Stimulated activated naive CD4-positive, alpha-beta T cell (primary cell): ENCODE data around the gene TENM3.
A peak's percentile ranks its signal among the peaks of the same experiment; 100 is the strongest.

Experiments used
- DNase-seq, 6 experiments: peaks; one replicate each; lab custom pipeline; 2025; lab: John Stamatoyannopoulos, UW

Gene TENM3

GRCh38 chr4:182770996-182771514 lies 527.9 kb downstream of the TENM3 start:
- DNase-seq, result no peak

DNA sequence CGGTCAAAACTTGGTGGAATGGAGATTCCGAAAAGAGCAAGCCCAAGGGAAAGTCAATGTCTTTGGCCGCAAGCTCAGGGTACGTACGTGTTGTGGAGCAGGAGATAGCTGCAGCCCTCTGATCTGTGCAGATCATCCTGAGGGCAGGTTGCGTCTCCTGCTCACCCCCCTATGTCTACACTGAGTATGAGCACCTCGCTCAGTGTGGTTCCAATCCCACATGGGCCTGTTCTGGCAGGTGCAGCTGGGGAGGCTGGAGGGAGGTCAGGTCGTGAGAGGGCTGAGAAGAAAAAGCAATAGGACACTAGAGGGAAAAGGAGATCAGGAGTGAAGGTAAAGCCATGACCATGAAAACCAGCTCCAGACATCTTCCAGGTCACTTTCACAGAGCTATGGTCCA lies 531.9 kb downstream of the TENM3 start:
- no peak for DNase-seq

- no peak for DNase-seq
Measured at GRCh38 chr4:182776376-182777105, 533.3 kb downstream of the TENM3 start.

DNA sequence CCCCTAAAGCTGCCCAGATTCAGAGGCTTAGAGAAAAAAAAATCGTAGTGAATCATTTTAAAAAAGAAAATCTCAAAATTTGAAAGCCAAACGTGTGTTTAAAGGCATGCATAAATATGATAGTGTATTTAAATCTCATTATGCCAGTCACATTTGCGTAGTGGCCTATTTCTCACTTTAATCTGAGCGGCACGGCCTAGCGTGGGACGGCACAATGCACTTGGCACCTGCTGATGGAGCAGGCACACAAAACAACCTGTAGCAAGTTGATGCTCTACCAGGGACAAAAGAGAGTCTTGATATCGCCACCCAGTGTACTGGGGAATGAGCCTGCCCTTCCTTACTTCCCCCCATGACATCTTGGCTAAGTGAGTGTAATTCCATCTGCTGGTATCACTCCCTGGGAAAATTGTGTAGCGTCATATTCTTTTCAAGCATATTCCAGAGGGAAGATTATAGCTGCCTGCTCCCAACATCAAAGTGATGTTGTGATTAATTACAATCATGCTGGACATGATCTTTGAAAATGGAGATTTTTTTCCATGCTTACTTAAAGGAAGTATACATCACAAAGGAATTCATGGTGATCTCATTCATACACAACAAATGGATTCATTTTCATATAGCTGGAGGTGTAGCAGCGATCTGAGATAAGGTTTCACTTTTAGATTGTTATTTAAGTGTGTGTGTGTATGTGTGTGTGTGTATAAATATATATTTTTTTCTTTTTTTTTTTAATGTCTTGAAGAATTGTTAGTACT lies 535.2 kb downstream of the TENM3 start:
- DNase-seq, result no peak

- DNase-seq, result no peak
Measured at GRCh38 chr4:182786991-182787390, 543.8 kb downstream of the TENM3 start.

DNA sequence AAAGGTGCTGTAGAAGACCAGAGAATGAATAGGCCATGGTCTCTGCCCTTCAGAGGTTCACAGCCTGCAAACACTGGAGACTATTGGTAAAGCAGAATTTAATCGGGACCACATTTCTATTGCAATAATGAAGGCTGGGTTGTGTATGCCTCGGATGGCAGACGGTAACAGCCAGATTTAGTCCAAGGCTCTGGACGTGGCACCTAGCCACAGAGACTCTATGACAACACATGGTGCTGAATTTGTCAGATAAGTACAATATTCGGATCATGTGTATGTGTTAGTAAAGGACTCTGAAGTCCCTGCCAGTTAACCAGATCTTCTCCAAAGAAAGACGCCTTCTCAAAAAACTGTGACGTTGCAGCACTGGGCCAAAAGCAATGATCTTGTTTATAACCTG lies 545.0 kb downstream of the TENM3 start:
- no peak for DNase-seq

GRCh38 chr4:182789529-182789928 lies 546.3 kb downstream of the TENM3 start:
- no peak for DNase-seq

GRCh38 chr4:182795446-182796238 lies 552.4 kb downstream of the TENM3 start:
- no peak for DNase-seq

- no peak for DNase-seq
Measured at GRCh38 chr4:182799515-182800215, 556.5 kb downstream of the TENM3 start.

DNA sequence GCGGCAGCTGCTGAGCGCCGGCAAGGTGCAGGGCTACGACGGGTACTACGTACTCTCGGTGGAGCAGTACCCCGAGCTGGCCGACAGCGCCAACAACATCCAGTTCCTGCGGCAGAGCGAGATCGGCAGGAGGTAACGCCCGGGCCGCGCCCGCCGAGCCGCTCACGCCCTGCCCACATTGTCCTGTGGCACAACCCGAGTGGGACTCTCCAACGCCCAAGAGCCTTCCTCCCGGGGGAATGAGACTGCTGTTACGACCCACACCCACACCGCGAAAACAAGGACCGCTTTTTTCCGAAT lies 557.0 kb downstream of the TENM3 start:
- DNase-seq, result no peak

DNA sequence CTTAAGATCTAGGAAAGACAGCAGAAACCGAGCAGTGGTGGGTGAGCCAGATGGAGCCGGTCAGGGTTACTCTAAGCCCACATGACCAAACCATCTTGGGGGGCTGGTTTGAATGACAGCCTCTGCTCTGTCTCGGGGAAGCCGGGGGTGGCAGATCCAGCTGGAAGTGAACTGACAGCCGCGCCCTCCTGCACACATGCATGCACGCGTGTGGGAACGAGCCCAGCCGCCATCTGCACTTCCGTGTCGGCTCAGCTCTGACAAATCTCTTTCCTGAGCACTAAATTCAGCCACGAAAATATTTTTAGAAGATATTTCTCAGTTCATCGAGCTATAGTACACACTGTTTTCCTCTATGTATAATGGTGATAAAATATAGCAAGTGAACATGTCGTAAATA lies 558.4 kb downstream of the TENM3 start:
- DNase-seq, result no peak

DNA sequence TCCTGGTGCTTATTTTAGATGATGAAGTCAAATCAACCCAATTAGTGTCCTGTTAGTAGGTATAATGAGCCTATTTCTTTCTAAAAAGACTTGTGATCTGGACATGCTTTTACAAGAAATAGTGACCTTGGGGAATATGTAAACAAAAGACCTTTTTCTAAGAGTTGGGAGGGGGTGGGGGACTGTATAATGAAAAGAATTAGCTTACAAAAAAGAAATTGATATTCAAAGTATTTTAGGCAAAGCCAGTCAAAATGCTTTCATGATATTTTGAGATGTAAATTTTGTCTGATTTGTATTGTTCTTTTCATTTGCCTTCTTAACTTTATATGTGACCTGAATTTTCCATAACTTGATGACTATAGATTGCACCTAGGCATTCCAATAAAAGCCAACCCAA lies 559.4 kb downstream of the TENM3 start:
- no peak for DNase-seq

DNA sequence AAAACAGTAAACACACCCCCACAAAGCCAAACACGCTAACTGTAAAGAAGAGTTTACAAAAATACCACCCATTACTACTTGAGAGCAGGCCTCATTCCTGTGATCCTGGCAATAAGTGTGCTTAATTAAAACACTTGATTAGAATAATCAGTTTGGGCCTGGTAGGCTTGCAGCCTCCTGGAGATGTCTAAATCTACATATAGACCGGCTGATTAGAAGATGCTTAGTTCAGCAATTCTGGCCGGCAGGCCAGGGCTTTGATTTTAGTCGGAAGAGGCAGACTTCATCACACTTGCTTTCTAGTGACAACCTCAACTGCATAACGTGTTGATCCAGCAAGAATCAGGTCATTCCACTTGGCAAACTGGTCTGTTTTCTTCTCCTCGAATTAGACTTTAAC lies 560.0 kb downstream of the TENM3 start:
- no peak for DNase-seq

DNA sequence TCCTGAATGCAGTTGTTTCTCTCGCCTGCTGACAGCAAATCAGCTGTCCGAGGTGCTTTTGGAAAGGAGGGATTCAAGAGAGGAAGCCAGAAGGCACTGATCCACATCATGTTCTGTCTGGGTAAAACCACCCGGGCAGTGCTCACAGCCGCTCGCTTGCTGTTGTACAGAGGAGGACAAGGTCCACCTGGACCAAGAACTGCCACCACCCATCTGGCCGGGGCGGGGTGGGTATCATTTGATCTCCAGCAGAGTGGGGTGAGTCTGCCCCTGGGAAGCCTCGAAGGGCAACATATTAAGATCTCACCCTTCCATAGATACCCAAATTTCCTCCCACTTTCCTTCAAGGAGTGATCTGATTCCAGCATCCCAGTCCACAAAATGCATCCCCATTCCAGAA lies 560.9 kb downstream of the TENM3 start:
- no peak for DNase-seq

DNA sequence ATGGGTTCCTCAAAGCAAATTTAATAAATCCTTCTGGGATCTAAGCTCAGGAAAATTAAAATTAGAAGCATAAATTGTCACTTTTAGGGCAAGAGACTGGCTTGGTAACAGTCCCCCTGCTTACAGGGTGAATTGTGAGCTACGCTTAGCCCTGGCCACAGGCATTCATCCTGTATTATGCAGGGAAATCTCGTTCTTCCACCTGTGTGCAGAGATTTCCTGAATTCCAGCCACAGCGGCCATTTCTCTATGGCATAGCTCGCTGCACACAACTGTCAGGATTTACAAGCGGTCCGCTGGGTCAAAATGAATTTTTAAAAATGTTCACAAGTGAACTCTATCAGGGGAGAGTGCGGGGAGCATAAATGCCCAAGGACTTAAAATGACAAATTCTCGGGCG lies 562.1 kb downstream of the TENM3 start:
- DNase-seq, result no peak

DNA sequence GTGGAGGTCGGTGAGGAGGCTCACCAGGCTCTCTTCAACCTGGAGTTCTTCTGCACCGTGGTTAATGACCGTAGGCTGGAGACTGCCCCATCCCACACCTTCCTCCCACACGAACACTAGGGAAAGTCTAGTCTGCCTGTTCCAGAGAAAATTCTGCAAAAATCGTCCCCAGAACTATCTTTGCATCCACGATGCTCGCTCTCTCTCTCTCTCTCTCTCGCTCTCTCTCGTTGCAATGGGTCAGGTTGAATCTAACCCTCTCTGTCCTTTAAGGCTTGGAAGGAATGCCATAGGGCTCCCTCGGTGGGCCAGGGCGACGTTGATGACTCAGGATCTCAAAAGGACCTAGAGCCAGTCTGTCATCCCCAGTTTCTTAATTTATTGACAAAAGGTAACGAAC lies 562.5 kb downstream of the TENM3 start:
- no peak for DNase-seq

DNA sequence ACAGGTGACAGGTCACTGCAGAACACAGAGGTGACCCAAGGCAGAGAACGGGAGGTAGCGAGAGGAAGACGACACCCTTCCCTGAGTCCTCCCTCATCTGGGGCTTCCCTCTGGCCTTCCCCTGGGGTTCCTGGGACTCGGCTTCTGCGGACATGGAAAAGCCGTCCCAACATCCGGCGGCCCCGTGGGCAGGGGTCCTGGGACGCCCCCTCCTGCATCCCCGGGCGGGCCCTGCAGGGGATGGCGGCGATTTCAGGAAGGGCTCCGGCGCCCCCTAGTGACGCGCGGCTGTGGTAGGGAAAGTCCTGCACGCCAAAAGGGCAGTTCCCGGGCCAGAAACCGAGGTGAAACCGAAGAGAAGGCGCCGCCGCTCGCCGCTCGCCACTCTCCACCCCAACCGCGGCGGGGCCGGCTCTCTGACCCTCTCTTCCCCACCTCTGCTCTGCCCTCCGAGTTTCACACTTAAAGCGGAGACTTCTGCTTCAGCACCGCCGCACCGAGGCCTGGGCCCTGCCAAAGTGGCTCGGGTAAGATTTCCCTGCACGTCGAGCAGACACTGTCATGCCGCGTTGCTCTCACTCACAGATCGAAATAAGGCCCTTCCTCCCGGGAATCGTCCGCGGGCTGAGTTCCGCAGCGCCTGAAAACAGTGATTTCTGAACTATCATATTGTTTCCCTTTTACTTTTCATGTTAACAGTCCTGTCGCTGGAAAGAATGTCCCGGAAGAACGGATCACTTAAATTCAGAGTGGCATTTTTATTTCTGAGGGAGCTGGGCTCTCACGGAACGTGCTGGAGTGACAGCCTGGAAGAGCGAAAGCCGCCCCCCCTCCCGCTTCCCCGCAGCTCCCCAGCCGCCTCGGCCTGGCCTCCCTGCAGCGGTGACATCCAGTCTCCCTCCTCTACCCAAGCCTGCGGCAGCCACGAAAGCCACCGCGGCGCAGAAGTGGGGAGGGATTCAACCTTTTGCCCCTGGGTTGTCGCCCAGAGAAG lies 563.4 kb downstream of the TENM3 start:
- DNase-seq, result peak in 5 of 6 experiments; percentile 22 to 56 (median 32)

DNA sequence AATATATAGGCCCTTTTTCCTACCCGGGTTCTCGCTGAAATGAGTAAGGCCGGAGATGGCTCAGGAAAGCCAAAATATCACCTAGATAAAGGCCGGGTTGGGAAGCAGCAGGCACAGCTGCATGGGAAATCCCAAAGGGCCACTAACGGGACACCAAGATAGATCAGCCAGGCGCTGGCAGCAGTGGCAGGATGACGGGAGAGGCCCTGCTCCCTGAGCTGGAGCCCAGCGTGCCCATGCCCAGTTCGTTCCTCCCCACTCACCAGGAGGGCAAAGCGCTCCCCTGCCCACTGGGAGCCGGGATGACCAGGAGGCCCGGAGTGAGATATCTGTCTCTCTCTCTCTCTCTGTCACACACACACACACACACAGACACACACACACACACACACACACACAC lies 564.1 kb downstream of the TENM3 start:
- DNase-seq, result no peak

DNA sequence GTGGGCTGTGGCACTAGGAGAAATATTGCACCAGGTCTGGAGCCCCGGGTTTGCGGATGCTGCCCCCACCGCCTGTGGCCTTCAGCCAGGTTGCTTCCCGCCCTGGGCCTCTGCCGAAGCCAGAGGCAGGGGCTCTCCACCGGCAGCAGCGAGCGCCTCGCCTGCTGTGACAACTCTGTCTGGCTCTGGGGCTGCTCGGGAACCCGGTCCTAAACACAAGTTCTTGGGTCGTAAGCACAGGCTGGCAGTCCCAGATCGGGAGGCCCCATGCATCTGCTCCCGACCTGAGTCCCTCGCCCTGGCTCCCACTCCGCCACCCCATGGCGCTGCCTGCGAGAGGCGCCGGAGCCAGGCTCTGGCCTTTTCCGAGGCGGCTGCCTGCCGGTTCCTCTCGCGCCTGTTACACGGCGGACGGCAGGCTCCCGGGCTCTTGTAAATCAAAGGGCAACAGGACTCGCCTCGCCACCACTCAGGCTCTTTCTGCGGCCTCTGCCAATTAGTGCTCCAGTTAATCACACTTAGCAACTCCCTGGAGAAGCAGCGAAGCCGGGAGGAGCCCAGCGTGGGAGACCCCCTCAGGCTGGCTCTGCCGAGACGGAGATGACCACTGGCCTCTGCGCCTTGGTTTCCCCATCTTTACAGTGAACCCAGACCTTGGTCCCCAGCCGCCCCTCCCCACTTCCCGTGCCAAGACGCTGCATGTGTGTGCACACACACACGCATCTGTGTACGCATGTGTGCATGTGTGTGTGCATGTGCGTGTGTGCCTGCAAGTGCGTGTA lies 564.8 kb downstream of the TENM3 start:
- DNase-seq, result peak in 1 of 6 experiments; percentile 7
